NCI-H510A (cell line): ENCODE measurements around the gene TC2N.
"Not testable (repeated sequence)": the region's sequence is repeated elsewhere in the genome, so short reads cannot be mapped to it uniquely, and the experiment has no call there.

Experiments
- DNase-seq: peaks from one replicate; lab custom pipeline; 2025; lab: John Stamatoyannopoulos, UW

Gene TC2N

DNA sequence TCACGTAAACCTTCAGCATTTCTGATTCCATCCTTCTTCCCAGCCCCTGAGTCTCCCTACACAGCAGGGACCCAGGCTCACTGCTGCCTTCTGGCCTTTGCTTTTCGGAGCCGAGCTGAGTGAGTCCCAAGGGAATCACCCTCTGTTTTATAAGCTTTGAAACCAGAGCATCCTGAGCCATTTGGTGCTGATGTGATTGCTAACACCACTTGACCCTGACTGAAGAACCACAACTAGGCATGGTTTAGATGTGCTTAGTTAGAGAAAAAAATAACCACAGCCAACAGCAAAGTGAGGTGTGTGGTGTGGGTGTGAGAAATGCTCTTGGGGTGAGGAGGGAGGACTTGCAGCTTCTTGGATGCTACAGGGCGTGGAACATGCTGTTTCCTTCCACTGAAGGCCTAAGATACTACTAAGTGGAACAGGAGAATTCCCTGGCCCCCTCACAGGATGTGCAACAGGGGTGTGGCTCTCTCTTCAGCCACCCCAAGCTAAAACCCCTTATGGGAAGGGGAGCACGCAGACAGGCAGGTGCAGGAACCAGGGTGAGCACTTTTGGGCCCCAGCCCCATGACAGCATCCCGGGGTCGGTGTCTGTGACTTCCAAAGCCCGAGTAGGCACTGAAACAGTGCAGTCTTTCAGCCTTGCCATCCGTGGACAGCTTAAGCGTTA, at the start of gene TC2N:
TC2N (minus strand) TSS at position 221 of the 673 bp plus-strand sequence. CDS start 53,767 bp downstream, outside the sequence.
- no peak for DNase-seq

DNA sequence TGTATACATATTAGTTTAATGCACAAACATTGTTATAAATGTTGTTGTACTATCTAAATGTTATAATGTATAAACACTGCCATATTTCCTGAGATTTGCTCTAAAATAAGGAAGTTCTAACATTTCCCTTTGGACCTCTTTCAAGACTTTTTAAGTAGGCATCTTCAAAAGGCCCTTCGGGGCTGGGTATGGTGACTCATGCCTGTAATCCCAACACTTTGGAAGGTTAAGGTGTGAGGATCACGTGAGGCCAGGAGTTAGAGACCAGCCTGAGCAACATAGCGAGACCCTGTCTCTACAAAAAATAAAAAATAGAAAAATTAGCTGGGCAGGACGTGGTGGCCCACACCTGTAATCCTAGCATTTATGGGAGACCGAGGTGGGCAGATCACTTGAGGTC, 44.7 kb upstream of the TC2N start:
- no peak for DNase-seq

DNA sequence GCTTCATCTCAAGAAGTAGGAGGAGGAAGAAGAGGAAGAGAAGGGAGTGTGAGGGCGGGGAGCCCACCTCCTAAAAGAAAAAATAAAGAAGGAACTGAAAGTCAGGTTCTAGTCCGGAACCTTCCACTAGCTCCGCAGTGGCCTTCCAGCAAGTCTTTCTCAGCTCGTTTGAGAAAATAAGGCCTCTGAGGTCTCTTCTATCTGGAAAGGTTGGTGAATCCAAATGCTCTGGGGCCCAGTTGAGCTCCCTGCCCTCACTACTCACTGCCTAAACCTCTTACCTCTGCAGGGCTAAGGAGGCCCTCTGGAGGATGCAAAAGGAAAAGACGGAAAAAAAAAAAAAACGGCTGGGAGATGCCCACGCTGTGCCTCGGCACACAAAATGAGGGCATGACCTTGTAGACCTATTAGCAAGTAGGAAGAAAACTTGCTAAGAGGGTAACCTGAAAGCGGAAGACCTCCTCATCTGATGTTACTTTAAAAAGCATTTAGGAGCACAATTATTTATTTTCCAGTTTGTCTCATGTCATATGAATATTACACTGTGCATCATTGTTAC, 44.2 kb upstream of the TC2N start:
- peak; percentile 53 for DNase-seq

DNA sequence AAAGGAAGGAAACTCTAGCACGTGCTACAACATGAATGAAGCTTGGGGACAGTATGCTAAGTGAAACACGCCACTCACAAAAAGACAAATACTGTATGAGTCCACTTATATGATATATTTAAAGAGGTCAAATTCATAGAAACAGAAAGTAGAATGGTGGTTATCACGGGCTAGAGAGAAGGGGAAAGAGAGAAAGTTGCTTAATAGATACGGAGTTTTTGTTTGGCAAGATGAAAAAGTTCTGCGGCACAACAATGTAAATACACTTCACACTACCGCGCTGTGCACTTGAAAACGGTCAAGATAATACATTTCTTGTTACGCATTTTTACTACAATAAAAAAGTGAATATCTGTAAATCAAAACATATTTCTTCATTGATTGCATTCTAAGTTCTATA, 42.9 kb upstream of the TC2N start:
- DNase-seq = no peak

DNA sequence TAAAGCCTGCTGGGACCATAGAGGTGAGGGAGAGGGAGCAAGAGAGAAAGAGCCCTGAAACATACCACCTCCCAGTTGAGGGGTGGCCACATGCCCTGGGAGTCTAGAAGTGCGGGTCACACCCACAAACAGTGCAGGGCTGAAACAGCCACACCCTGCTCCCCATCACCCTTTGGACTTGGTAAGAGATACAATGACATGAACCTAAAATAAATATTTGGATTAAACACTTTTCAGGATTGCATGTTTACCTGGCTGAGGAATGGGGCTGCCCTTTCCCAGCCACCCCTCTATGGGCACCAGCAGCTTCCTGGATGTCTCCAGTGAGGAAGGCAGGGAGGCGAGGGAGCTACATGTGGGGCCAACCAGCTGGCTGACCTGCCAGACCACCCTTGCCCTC, 39.0 kb upstream of the TC2N start:
- DNase-seq = no peak

DNA sequence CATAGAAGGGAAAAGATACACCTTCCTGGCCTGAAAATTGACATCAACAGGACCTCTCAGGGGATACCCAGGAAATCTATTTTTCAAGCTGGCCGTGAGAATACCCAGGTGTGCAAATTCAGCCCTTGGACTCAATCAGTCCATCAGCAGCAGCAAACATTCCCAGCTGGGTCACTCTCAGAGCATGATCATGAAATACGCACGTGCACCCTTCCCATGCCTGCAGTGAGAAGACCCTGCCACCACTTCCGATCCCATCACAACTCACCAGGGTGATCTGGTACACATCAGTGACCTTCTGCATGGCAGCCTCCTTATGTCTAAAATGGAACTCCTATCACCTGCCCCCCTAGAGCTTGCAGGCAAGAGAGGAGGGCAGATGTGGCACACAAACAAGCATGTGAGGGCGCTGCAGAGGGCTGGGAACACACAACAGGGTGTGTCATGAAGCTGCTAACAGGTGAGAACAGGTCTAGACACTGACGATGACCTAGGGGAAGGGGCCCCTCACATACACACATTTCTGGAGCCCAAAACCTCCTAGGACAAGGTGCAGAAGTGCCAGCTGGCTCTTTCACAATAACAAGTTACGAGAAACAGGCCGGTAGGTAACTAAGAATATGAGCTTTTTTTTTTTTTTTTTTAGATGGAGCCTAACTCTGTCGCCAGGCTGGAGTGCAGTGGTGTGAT, 37.8 kb upstream of the TC2N start:
- DNase-seq = no peak

DNA sequence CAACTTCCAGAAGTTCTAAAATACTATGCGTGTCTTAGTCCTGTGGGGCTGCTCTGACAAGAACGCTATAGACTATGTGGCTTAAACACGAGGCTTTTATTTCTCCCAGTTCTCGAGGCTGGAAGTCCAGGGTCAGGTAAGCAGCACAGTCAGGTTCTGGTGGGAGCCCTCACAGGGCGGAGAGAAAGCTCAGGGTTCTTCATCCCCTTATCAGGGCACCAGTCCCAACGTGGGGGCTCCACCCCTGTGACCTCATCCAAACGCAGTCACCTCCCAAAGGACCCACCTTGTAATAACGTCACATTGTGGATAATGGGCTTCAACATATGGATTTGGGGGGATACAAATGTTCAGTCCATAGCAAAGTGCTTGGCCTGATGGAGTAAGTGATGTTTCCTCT, 37.1 kb upstream of the TC2N start:
- DNase-seq = no peak

DNA sequence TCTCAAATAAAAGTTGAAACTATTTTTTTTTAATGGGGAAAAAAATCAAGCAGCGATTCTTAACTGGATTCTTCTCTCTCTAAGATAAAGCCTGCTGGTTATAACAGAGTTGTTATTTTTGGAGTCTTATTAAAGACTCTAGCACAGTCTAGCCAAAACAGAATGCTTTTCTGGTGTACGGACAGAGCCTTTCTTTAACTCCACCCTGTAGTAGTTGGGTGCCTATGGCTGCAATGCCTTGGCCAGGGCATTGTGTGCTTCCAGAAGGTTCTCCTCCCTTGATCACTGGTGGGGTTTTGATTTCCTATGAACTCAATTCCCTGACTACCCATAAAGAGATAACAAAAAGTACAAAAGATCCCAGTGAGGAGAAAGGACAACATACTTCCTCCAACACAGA, 35.7 kb upstream of the TC2N start:
- no peak for DNase-seq

DNA sequence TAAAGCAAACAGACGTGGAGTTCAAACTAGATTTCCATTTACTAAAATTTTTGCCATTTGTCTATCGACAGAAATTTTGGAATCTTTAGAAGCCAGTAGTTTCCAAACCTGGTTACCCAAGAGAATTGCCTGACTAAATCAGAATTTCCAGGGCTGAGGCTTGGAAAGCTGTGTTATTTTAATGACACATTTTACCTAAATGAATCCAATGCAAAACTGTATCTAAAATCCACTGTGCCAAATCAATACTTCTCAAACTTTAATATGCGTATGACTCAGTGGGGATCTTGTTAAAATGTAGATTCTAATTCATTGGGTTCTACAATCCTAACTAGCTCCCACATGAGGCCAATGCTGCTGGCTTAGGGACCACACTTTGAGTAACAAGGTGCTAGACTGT, 35.0 kb upstream of the TC2N start:
- DNase-seq = no peak

DNA sequence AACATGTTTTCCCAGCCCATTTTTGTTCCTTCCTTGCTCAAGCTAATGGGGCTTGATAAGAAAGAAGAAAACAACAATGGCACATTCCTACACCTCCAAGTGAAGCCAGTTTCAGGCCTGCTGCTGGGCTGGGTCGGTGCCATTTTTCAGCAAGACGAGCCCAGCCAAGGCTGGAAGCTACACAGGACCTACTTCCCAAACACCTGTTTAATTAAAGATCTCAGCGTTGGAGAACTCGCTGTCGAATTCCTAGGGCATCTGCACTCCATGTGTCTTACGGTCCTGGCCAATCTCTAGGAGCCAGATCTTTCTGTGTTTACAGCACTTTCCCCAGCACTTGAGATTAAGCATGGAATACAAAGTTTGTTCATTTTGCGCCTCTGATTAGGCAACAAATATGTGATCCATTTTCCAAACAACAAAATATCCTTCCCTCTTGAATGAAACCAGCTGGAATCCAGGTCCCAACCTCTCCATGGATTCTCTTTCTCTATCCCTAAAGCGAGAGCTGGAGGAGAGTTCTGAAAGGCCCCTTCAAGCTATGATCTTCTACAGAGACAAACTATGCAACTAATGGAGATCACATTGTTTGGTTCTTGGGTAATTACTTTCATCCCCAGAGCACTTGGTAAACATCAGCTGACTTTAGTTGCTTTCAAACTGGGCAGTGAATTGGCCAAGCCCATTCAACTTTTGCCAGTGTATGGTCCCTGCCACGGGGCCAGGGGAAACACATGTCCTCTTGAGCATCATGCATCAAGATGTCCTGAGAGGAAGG, 34.3 kb upstream of the TC2N start:
- DNase-seq = no peak

DNA sequence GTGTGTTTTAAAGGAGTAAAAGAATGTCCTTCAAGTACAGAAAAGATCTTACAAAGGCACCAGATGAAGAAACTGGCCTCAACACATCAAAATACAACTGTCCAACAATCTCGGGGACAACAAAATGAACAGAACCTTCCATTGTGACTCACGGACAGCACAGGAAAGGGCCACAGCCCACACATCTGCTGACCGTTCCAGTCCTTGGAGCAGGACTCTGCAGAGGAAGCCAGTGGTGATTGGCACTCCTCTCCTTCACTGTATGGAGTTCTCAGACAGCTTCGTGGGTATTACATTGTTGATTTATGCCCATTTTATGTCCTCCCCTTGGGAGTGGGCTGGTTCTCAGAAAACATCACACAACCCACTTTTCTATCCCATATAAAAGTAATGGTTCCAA, 32.5 kb upstream of the TC2N start:
- no peak for DNase-seq

DNA sequence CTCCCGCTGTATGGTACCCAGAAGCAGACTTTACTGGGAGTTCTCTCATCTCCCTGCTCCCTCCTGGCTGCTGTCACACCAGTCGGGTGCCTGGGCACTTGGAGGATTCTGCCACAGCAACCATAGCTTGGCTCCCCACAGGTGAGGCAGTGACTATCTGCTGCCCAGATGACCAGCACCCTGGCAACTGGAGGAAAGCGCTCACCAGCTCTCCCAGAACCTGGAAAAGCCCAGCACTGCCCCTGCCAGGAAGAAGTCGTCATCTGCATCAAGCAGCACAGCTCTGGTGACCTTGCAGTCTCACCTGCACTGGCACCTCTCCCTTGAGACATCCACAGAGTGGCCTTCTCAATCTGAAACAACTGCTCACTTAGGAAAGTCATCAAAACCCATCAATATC, 31.9 kb upstream of the TC2N start:
- DNase-seq = no peak

DNA sequence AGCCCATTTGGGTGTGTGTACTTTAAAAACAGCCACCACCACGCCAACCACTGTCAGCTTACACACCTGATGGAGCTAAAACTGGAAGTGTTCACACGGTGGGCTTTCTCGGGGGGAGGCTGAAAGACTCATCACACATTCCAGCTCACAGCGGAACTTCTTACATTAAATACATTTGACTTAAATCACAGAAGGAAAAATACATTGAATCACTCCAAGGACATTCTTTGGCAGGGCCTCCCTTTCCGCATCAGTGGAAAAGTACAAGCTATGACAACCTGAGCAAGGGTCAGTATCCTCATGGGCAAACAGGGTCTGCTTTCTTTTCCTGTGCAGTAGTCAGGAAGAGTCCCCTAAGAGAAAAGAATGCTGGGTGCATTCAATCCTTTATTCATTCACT, 31.0 kb upstream of the TC2N start:
- DNase-seq = no peak

DNA sequence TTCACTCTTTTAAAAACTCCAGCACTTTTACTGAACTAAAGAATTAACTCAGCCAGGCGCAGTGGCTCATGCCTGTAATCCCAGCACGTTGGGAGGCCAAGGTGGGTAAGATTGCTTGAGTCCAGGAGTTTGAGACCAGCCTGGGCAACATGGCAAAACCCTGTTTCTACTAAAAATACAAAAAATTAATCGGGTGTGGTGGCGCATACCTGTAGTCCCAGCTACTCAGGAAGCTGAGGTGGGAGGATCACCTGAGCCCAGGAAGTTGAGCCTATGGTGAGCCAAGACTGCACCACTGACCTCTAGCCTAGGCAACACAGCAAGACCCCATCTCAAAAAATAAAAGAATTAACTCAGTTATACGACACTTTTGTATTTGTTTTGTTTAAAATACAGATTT, 30.4 kb upstream of the TC2N start:
- not testable (repeated sequence) for DNase-seq

DNA sequence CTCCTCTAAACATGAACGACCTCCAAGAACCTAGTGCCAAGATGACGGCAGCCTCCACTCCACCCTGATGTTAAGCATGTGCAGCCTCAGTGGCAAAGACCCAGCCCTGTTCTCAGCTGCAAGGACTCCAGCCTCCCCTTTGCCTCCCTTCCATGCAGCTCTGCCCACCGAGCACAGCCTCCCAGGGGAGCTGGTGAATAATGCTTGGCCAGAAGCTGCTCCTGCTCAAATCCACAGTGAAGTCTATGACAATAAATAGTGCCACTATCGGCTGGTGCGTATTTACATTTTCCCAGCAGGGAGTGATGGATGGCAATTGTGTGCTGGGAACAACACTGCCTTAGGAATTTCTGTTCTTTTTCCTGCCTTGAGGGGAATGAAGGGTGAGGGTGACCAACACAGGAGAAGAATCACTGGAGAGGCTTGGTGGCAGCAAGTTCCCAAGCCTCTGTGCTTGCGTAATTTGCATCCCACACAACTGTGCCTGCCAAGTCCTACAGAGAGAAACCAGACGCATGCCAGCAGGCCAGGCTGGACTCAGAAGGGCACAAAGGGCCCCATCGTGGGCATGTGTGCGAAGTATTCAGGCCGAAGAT, 29.9 kb upstream of the TC2N start:
- no peak for DNase-seq

DNA sequence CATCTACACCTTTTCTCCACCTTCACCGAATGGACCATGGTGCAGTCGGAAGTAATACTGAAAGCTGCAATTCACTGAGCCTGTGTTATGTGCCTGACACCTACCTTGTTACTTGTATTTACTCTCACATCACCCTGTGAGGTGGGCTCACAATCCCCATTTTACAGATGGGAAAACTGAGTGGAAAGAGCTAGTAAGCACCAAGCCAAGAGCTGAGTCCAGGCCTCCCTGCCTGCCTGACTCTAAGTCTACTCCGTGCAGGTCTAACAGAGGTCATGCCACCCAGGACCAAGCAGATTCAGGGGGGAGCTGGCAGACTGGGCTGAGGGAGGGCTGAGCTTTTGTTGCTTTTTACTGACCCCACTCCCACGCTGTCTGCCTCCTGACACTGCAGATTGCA, 29.1 kb upstream of the TC2N start:
- no peak for DNase-seq

DNA sequence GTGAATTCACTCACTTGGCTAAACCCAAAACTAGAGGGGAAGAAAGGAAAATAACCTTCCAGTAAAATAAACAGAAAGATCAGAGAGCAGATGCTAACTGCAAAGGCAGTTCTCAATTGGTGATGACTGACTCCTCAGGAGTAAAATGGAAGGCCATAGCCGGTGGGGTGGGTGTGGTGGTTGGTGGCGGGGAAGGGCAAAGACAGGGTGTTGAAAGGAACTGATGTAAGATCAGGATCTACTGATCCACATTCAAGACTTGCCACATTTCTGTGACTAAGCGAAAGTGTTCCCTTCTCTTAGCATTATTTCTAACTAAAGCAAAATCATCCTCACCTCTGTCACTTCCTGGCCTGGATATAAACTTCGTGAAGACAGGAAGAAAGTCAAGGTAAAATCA, 26.3 kb upstream of the TC2N start:
- DNase-seq = no peak

DNA sequence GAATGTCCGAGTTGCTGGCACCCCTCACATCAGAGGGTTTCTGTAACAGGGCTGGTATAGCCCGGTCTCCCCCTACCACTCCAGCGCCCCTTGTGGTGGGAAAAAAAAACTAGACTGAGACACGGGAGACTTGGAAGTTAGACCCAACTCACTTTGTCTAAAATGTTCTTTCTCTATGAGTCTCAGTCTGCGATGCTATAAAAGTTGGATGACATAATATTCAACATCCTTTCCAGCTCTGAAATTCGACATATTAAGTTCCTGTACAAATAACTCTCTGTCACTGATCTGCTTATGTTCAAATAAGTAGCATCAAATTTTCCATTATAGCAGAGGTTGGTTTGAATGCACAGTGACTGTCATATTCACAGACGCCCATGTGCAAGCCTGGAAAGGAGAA, 25.7 kb upstream of the TC2N start:
- no peak for DNase-seq

DNA sequence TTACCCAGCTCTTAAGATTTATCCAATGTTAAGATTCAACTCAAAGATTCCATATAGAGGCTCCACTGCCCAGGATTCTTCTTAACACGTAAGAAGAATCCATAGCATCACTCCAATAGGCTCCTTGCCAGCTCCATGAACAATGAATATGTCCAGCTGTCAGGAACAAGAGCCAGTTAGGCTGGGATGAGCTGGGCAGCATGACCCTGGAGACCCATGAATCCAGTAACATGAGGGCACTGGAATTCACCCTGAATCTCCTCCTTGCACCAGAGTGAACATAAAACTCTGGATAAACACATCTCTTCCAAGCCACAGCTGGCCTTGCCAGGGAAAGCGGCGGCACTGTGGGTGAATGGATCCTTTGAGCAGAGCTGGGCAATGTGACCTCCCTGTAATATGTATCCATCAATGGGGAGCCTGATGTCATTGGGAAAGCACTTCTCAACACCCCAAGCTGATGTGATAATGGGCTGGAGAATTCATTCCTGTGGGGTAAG, 24.4 kb upstream of the TC2N start:
- no peak for DNase-seq

DNA sequence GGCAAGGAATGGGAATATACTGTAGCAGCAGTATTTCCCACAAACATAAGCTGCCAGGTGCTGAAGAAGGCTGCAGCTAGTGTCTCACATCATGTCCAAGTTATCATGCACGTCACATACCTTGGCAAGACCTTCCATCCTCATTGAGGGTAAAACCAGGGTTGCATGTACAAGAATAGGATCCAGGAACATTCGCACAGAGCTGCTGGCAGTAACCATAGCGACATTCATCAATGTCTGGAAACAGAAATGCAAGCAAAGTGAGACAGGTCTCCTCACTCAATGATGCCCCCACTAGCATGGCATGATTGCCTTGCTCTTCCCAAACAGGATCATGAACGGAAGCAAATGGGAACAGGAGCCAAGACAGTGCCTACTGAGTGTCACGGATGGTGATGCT, 23.8 kb upstream of the TC2N start:
- no peak for DNase-seq

DNA sequence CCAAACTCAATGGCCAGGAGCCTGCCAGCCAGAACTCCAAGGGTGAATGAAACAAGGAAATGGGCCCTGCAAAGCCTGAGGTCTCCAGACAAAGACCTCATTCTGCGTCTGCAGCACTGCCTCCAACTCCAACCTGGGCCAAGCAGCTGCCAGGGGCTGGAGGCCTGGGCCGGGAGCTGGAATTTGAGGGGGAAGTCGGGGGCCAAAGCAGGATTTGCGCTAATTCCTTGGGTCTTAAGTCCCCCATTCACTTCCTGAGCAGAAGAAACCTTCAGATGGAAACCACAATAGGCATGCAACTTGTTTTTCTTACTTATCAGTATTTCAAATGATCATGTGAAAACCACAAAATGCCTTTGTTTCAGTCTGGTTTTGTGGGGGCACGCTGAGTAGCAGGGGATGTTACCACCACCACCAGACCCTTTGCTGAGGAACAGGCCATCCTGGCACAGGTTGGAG, 23.0 kb upstream of the TC2N start:
- DNase-seq = no peak
